Endothelial cell of umbilical vein (primary cell): Measurements from ENCODE around the gene SLC8A1.

Experiments used
- EZH2 ChIP-seq: IDR thresholded peaks from 2 replicates; pipeline ENCODE4 v1.6.1; 2012; ENCODE audit warnings: borderline replicate concordance, low read depth, mild to moderate bottlenecking, moderate library complexity, low read length, inconsistent platforms; ENCODE audit not compliant: severe bottlenecking
- FOS ChIP-seq: IDR thresholded peaks from 2 replicates; pipeline ENCODE4 v1.6.1; 2011; ENCODE audit warnings: mild to moderate bottlenecking, low read length, moderate library complexity, borderline replicate concordance; ENCODE audit not compliant: insufficient read depth
- TF ChIP-seq, protein P1 (sequence below), 2 donors: IDR thresholded peaks; 1 replicate in 1 of 2; 2 replicates in 1 of 2; pipeline ENCODE4 v1.5.1; 2011; ENCODE audit warnings: low read length in 2 of 2, mild to moderate bottlenecking in 2 of 2, moderate library complexity in 2 of 2, control low read depth in 1 of 2, inconsistent platforms in 1 of 2, low read depth in 1 of 2; ENCODE audit not compliant: insufficient read depth in 1 of 2; ENCODE audit errors: extremely low read depth in 1 of 2
- TF ChIP-seq, protein P2 (sequence below): IDR thresholded peaks from 2 replicates; pipeline ENCODE4 v1.6.1; 2011; ENCODE audit not compliant: insufficient read depth, insufficient read length

DNA sequence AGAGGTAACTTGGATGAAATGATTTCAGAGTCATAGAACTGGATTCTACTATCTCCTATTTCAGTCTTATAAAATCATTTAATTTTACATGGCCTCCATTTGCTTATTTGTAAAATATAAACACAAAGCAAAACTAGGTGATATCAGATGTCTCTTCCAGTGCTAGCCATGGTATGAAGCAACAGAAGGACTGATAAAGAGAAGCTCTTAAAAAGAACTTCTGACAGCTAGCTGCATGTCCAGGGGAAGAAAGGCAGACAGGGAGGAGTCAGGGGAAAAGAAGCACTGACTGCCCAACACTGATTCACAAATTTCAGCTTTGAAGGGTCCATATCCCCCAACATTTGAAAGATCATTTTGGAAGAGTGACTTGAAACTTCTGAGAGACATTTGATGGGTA is 6.4 kb downstream of the SLC8A1 start:
- TF ChIP-seq, protein P1, sequence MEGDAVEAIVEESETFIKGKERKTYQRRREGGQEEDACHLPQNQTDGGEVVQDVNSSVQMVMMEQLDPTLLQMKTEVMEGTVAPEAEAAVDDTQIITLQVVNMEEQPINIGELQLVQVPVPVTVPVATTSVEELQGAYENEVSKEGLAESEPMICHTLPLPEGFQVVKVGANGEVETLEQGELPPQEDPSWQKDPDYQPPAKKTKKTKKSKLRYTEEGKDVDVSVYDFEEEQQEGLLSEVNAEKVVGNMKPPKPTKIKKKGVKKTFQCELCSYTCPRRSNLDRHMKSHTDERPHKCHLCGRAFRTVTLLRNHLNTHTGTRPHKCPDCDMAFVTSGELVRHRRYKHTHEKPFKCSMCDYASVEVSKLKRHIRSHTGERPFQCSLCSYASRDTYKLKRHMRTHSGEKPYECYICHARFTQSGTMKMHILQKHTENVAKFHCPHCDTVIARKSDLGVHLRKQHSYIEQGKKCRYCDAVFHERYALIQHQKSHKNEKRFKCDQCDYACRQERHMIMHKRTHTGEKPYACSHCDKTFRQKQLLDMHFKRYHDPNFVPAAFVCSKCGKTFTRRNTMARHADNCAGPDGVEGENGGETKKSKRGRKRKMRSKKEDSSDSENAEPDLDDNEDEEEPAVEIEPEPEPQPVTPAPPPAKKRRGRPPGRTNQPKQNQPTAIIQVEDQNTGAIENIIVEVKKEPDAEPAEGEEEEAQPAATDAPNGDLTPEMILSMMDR (IDR thresholded peaks at IDR 0.05; ENCODE audit: extremely low read depth in 1 of 2, insufficient read depth in 1 of 2, low read depth in 1 of 2, low read length in 2 of 2): no peak
- TF ChIP-seq FOS: no peak
- TF ChIP-seq, protein P2, sequence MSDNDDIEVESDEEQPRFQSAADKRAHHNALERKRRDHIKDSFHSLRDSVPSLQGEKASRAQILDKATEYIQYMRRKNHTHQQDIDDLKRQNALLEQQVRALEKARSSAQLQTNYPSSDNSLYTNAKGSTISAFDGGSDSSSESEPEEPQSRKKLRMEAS: no peak
- no peak for TF ChIP-seq EZH2
